ENCODE results near the gene DZIP1L.

DNA sequence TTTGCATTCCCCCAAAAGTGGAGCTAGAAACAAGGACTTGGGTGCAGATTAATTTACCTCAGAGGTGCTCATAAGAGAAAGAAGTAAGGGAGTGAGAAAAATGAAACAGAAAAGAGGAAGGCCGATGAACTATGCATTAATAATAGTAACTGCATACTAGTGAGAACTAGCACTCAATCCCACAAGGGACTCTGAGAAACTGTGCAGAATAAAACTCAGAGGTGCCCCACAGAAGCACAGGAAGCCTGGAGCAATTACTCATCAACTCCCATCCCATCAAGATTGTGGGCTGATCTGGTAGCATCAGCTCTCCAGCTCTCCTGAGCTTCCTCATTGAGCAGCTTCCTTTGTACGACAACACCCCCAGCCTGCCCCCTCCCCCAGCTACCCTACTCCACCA lies 54.6 kb downstream of the DZIP1L start:
- TF ChIP-seq POLR2A (IDR thresholded peaks at IDR 0.05) (no peak), EP300 (IDR thresholded peaks at IDR 0.05) (no peak)
- TF ChIP-seq, protein P1, sequence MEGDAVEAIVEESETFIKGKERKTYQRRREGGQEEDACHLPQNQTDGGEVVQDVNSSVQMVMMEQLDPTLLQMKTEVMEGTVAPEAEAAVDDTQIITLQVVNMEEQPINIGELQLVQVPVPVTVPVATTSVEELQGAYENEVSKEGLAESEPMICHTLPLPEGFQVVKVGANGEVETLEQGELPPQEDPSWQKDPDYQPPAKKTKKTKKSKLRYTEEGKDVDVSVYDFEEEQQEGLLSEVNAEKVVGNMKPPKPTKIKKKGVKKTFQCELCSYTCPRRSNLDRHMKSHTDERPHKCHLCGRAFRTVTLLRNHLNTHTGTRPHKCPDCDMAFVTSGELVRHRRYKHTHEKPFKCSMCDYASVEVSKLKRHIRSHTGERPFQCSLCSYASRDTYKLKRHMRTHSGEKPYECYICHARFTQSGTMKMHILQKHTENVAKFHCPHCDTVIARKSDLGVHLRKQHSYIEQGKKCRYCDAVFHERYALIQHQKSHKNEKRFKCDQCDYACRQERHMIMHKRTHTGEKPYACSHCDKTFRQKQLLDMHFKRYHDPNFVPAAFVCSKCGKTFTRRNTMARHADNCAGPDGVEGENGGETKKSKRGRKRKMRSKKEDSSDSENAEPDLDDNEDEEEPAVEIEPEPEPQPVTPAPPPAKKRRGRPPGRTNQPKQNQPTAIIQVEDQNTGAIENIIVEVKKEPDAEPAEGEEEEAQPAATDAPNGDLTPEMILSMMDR (IDR thresholded peaks at IDR 0.05) = no peak
